GM21515 (cell line): Measurements from ENCODE around the gene GUK1.
"Not testable (repeated sequence)": the region's sequence is repeated elsewhere in the genome, so short reads cannot be mapped to it uniquely, and the experiment has no call there.

Experiments used
- ATAC-seq: cut with Tn5 transposase; IDR thresholded peaks from one replicate; pipeline ENCODE4 v1.9.1; 2021; ENCODE audit not compliant: unreplicated experiment

The GUK1 gene

GRCh38 chr1:228104526-228105269 lies 35.4 kb upstream of the GUK1 start:
- ATAC-seq, result no peak

- ATAC-seq, result no peak
Observed at GRCh38 chr1:228105270-228105995, 34.6 kb upstream of the GUK1 start.

DNA sequence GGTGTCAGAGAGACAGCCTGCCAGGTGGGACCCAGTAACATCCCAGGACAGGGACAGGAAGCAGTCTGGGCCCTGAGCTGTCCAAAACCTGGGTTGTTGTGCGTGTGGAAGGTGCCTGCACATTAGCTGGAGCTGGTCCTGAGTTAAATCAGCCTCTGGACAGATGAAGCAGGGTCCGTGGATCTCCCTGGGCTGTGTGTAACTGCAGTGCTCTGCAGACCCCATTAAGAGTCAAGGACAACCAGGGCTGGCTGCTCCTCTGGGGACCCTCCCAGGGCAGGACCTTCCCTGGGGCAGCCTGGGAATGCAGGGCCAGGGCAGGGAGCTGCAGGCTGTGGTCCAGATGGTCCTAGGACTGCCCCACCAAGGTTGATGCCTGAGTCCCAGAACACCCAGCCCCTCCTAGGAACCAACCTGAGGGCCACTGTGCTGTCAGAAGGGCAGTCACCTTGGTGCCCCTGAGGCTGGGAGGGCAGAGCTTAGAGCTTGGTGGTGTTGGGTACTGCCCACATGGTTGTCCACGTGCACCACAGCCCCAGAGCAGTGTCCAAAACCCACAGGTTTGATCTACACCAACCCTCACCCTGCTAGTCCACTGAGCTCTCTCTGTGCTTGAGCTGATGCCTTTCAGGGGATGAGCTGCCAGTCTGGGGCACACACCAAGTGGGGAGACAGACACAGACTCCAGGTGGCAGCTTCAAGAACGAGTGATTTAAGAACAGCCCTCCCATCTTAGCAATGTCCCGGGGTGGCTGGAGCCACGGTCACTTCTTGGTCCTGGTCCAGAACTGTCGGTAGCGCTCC lies 33.9 kb upstream of the GUK1 start:
- no peak for ATAC-seq

- ATAC-seq, result no peak
Observed at GRCh38 chr1:228106800-228107054, 33.4 kb upstream of the GUK1 start.

GRCh38 chr1:228107636-228108035 lies 32.4 kb upstream of the GUK1 start:
- no peak for ATAC-seq

- ATAC-seq, result no peak
Observed at GRCh38 chr1:228108055-228108690, 31.9 kb upstream of the GUK1 start.

- ATAC-seq, result no peak
Observed at GRCh38 chr1:228108742-228109072, 31.4 kb upstream of the GUK1 start.

DNA sequence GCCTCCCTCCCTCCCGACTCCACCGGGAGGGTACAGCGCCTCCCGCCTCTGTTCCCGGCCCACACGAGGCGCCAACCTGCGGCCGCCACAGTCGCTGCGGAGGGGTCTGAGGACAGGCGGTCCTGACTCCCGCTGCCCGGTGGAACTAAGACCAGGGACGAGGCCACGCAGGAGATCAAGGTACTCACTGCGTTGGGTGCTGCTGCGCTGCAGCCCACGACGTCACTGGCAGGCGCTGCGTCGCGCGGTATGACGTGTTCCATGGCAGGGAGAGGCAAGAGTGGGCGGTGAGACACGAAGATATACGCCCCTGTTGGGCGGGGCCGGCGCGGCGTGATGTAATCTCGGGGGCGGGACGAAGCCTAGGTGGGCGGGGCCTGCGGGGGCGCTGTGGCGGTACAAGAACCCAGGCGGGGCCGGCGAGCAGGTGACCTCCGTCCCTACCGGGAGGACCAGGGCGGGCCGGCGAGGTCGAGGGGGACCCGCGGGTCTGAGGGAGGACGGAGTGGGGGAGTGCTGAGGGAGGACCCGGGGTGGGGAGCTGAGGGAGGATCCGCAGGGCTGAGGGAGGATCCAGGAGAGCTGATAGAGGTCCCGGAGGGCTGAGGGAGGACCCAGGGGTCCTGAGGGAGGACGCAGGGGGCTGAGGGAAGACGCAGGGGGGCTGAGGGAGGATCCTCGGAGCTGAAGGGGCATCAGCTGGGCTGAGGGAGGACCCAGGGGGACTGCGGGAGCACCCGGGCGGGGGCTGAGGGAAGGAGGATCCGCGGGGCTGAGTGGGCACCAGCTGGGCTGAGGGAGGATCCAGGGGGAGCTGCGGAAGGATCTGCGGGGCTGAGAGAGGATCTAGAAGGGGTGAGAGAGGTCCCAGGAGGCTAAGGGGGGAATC lies 30.8 kb upstream of the GUK1 start, which contains the start of gene MRPL55:
Gene MRPL55 (minus strand): TSS at position 227 of the 889 bp plus-strand sequence. CDS start 1,039 bp downstream, outside the sequence.
- ATAC-seq, result peak; percentile 90

DNA sequence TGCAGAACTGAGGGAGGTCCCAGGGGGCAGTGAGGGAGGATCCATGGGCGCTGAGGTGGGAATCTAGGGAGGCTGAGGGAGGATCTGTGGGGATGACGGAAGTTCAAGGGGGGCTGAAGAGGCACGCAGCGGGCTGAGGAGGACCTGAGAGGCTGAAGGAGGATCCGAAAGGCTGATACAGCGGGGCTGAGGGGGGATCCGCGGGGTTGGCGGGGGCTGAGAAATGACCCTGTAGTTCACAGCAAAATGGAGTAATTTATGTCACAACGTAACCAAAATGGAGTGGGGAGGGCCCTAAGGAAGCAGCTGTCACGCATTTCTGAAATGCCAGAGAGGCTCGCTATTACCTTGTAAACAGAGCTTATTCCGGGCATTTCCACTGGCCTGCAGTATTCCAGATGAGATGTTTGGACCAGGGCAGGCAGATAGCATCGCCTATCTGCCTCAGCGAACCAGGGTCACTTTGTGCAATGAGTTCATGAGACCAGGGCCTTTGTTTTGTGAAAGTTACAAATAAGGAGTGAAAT lies 30.1 kb upstream of the GUK1 start:
- ATAC-seq, result peak; percentile 2

- no peak for ATAC-seq
Observed at GRCh38 chr1:228110556-228110955, 29.5 kb upstream of the GUK1 start.

DNA sequence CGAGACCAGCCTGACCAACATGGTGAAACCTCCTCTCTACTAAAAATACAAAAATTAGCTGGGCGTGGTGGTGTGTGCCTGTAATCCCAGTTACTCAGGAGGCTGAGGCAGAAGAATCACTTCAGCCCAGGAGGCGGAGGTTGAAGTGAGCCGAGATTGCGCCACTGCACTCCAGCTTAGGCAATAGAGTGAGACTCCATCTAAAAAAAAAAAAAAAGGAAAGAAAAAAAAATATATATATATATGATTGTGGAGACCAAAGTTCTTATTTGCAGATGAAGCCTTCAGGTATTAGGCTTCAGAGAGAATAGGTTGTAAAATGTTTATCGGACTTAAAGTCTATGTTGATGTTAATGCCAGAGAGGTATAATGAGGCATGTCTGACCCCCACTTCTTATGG lies 28.8 kb upstream of the GUK1 start:
- not testable (repeated sequence) for ATAC-seq

- ATAC-seq, result no peak
Observed at GRCh38 chr1:228112167-228112566, 27.9 kb upstream of the GUK1 start.

- ATAC-seq, result no peak
Observed at GRCh38 chr1:228112617-228113016, 27.5 kb upstream of the GUK1 start.

DNA sequence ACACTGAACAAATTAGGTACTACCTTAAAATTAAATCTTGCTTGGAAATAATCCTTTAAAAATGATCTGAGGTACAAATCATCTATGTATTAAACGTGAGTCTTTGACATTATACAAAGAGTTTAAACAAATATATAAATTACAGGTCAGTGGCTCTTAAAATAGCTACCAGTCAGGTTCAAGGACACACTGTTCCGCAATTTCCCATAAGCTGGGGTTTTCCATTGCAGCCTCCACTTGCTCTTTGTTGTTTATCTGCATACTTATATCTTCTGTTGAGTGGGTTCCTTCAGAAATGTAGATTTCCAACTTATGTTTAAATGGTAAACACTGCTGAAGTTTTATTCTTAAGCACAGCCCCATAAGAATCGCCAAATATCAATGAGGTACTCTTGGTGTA lies 25.3 kb upstream of the GUK1 start:
- ATAC-seq, result no peak

- ATAC-seq, result no peak
Observed at GRCh38 chr1:228117335-228117734, 22.7 kb upstream of the GUK1 start.

DNA sequence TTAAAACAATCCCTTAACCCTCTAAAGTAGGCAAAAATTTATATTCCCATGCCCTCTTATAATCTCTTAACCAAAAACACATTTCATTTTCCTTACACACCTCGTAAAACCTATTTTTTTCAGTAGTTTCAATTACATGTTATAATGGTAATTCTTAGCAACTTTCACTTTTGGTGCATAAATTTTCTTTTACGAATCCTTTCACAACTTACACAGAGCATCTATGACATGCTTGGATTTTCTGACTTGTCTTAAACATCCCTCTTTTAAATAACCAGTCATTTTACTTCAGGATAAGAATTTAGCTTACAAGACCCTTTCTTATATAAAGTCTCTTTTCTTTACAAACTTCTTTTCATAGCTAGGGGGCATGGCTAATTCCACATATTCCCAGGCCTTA lies 22.0 kb upstream of the GUK1 start:
- ATAC-seq, result no peak

GRCh38 chr1:228120351-228120750 lies 19.7 kb upstream of the GUK1 start:
- no peak for ATAC-seq

DNA sequence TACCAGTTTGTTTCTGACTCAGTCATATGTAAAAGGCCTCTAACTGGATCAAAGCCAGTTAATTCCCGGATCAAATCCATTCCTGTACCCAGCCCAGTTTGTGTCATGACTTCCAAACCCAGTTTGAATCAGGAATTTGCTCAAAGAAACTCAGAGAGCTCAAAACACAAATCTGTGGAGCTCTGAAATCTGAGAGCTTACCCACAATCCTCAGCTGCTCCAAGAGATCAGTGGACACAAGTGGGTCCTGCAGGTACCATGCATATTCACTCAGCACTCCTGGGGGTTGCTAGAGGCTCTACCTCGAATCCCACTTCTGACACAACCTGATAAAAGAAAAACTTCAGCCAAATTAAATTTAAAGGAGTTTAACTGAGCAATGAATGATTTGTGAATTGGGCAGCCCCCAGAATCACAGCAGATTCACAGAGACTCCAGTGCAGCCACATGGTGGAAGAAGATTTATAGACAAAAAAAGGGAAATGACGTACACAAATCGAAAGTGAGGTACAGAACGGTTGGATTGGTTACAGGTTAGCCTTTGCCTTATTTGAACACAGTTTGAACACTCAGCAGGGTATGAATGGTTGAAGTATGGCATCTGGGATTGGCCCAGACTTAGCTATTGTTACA lies 19.1 kb upstream of the GUK1 start:
- ATAC-seq, result no peak

- no peak for ATAC-seq
Observed at GRCh38 chr1:228122921-228123441, 17.1 kb upstream of the GUK1 start.

DNA sequence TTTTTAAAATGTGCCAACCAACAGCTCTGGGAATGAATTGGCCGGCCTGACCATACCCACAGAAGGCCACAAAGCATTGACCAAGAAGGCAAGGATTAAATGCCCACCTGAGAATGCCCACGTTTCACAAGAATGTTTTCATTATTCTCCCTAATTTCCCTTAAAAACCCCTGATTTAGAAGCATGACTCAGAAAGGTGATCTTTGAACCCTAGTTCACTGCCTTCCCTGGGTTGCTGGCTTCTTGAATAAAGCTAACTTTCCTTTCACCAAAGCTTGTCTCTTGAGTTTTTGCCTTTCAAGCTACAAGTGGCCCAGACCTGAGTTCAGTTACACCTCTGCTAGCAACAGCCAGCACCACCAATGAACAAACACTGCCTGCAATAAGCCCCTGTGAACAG lies 16.6 kb upstream of the GUK1 start:
- ATAC-seq, result no peak
